K562 (cell line): ENCODE results near the gene SFN. TPM values are rescaled to one million over a fixed set of nuclear protein-coding genes. Genes with fewer than 3 reads are reported as not detected.

ENCODE experiments used
- CBX2 ChIP-seq: fragments of 200-600 bp; sonication (generic); IDR thresholded peaks from one replicate; pipeline ENCODE4 v1.6.1; 2012; ENCODE audit warnings: mild to moderate bottlenecking, low read length, inconsistent platforms; ENCODE audit not compliant: insufficient read depth, poor library complexity, severe bottlenecking
- FOXA1 ChIP-seq: fragments of 450-650 bp; IDR thresholded peaks from 2 replicates; pipeline ENCODE4 v1.6.1; 2016; ENCODE audit warnings: mild to moderate bottlenecking, borderline replicate concordance
- FOXA3 ChIP-seq, 2 experiments: fragments of 450-650 bp in 1 of 2; sonication (generic) in 1 of 2; formaldehyde crosslinking; IDR thresholded peaks in 1 of 2; conservative IDR thresholded peaks in 1 of 2; 2 replicates each; pipeline versions ENCODE4 v1.4.0 to v1.8.0; 2020 to 2022; ENCODE audit warnings: mild to moderate bottlenecking in 2 of 2, missing genetic modification reagents in 1 of 2
- HLTF ChIP-seq: fragments of 450-650 bp; IDR thresholded peaks from 2 replicates; pipeline ENCODE4 v1.6.1; 2016
- IFI16 ChIP-seq: fragments of 250-450 bp; sonication (Bioruptor Pico); IDR thresholded peaks from 2 replicates; pipeline ENCODE4 v2.1.2; 2022; ENCODE audit warnings: mild to moderate bottlenecking, inconsistent platforms
- MAZ ChIP-seq, 2 experiments: fragments of 450-650 bp in 1 of 2; sonication (generic) in 1 of 2; formaldehyde crosslinking; IDR thresholded peaks in 1 of 2; conservative IDR thresholded peaks in 1 of 2; 2 replicates each; pipeline versions ENCODE4 v1.4.0 to v1.5.0; 2020; ENCODE audit warnings: mild to moderate bottlenecking in 1 of 2, missing genetic modification reagents in 1 of 2
- MBD1 ChIP-seq: fragments of 250-450 bp; sonication (Bioruptor Pico); IDR thresholded peaks from 2 replicates; pipeline ENCODE4 v1.8.0; 2022; ENCODE audit warnings: inconsistent platforms
- MED1 ChIP-seq: sonication (generic); formaldehyde crosslinking; IDR thresholded peaks from 2 replicates; pipeline ENCODE4 v1.8.1; 2023; ENCODE audit warnings: missing genetic modification reagents, borderline replicate concordance
- NR3C1 ChIP-seq: sonication (generic); formaldehyde crosslinking; IDR thresholded peaks from 2 replicates; pipeline ENCODE4 v1.8.1; 2022; ENCODE audit warnings: missing genetic modification reagents
- PTRF ChIP-seq: fragments of 450-650 bp; IDR thresholded peaks from 2 replicates; pipeline ENCODE4 v1.6.1; 2016; ENCODE audit warnings: mild to moderate bottlenecking, missing genetic modification characterization, missing compliant biosample characterization
- RBM25 ChIP-seq: fragments of 200-400 bp; formaldehyde crosslinking; IDR thresholded peaks from 2 replicates; pipeline ENCODE4 v1.6.1; 2018; ENCODE audit warnings: low read length, low read depth, moderate library complexity; ENCODE audit not compliant: severe bottlenecking
- SMAD2 ChIP-seq: fragments of 150-350 bp; IDR thresholded peaks from 2 replicates; pipeline ENCODE4 v1.6.1; 2014; ENCODE audit warnings: low read depth, mild to moderate bottlenecking, low read length
- SMARCB1 ChIP-seq: IDR thresholded peaks from 2 replicates; pipeline ENCODE4 v1.6.1; 2011; ENCODE audit warnings: improper control_type of control experiment, low read depth; ENCODE audit not compliant: insufficient read length
- SRSF7 ChIP-seq: fragments of 200-400 bp; formaldehyde crosslinking; optimal IDR thresholded peaks from 2 replicates; pipeline ENCODE3; 2017; ENCODE audit warnings: mild to moderate bottlenecking, low read depth, low read length
- TAF7 ChIP-seq: fragments of 450-650 bp; IDR thresholded peaks from 2 replicates; pipeline ENCODE4 v1.6.1; 2016; ENCODE audit warnings: missing genetic modification characterization, missing compliant biosample characterization
- TBL1XR1 ChIP-seq, 2 experiments: IDR thresholded peaks; 2 replicates each; pipeline ENCODE4 v1.6.1; 2012; ENCODE audit warnings: improper control_type of control experiment in 2 of 2, low read length in 2 of 2, mild to moderate bottlenecking in 1 of 2
- TOE1 ChIP-seq, 2 experiments: fragments of 450-650 bp in 1 of 2; sonication (generic) in 1 of 2; formaldehyde crosslinking in 1 of 2; IDR thresholded peaks; 2 replicates each; pipeline versions ENCODE4 v1.7.1 to v1.8.0; 2016 to 2022; ENCODE audit warnings: borderline replicate concordance in 2 of 2, mild to moderate bottlenecking in 2 of 2, antibody characterized with exemption in 1 of 2, inconsistent platforms in 1 of 2, low read depth in 1 of 2, missing genetic modification reagents in 1 of 2, moderate library complexity in 1 of 2
- ZFX ChIP-seq: sonication (generic); formaldehyde crosslinking; IDR thresholded peaks from 2 replicates; pipeline ENCODE4 v1.8.0; 2022; ENCODE audit warnings: mild to moderate bottlenecking, missing genetic modification reagents, moderate library complexity
- ZNF12 ChIP-seq: sonication (generic); formaldehyde crosslinking; IDR thresholded peaks from 2 replicates; pipeline ENCODE4 v1.4.0; 2020; ENCODE audit warnings: mild to moderate bottlenecking, missing genetic modification reagents
- ZNF274 ChIP-seq: IDR thresholded peaks from 2 replicates; pipeline ENCODE4 v1.6.1; 2011; ENCODE audit warnings: low read depth, mild to moderate bottlenecking, low read length, moderate library complexity, borderline replicate concordance
- ZNF347 ChIP-seq: fragments of 450-650 bp; formaldehyde crosslinking; IDR thresholded peaks from 2 replicates; pipeline ENCODE4 v1.4.0; 2020; ENCODE audit warnings: low read depth, mild to moderate bottlenecking, moderate library complexity
- ZNF445 ChIP-seq: fragments of 250-450 bp; sonication (Bioruptor Pico); IDR thresholded peaks from 2 replicates; pipeline ENCODE4 v1.4.0; 2020; ENCODE audit warnings: low read depth, mild to moderate bottlenecking, moderate library complexity
- ZNF707 ChIP-seq: fragments of 250-450 bp; sonication (Bioruptor Pico); conservative IDR thresholded peaks from 2 replicates; pipeline ENCODE4 v1.8.0; 2022; ENCODE audit warnings: inconsistent platforms, mild to moderate bottlenecking, moderate library complexity
- polyA plus RNA-seq, 8 experiments: library from polyadenylated mRNA; depleted of rRNA in 4 of 8; stranded (reverse) in 5 of 8; unstranded in 3 of 8; fragments of >200 nt; fragmentation: Nextera tagmentation in 2 of 8; fragmentation: Illumina TruSeq in 1 of 8; extraction: Ambion mirVana in 2 of 8; extraction: Trizol in 1 of 8; gene quantifications; 2 replicates each; pipeline versions ENCODE4 v1.2.1 to v1.2.3, GENCODE V29; 2011 to 2014; ENCODE audit warnings: inconsistent platforms in 1 of 8, missing spikeins in 1 of 8
- total RNA-seq, 7 experiments: library from RNA; depleted of rRNA in 6 of 7; stranded (reverse); fragments of >200 nt in 6 of 7; fragmentation: Illumina TruSeq in 2 of 7; extraction: Trizol in 2 of 7; gene quantifications; 2 replicates each; pipeline versions ENCODE4 v1.2.1 to v1.2.3, GENCODE V29; 2011 to 2021; ENCODE audit warnings: low replicate concordance in 1 of 7
- TF ChIP-seq, protein P1 (sequence below): fragments of 450-650 bp; IDR thresholded peaks from 2 replicates; pipeline ENCODE4 v1.6.1; 2016; ENCODE audit warnings: mild to moderate bottlenecking

SFN gene
- total and polyA plus RNA-seq, 9 of the 15 experiments (the other 6 are each of a cell fraction or from before 2014, with no cell fraction given) = 0.10 to 3.8 (median 2.0) TPM

DNA sequence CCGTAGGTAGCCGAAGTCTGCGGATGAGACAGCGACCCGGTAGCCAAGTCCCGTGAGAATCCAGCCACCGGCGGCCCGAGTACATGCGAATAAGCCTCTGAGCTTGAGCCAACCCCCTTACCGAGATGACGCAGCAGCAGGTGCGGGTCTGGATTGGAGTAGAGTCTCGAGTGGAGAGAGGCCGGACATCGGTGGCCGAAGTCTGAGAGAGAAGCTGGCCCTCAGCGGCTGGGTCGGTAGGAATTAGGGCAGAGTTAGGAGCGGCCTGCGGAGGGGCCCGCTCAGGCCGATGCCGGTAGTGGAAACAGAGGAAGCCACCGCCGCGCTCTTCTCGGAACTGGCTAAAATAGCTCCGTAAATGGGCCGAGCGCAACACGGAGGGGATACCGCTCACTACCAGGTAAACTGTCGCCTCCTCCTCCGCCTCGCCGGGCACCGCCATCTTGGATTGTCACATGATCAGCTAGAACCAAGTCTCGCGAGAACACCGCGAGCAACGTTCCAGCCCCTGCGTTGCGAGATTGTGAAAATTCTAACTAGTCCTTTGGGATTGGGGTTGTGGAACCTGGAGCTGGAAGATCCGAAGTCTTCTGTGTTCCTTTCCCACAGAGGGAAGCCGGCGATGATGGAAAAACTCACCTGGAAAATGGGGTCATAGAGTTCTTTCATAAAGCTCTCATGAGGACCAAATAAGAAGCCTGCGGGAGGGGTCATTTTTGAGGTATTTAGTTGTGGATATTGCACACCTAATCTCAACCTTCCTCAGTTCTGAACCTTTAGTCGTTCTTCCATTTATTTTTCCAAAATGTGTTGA is 37.3 kb downstream of the SFN start, which contains the start of gene GPATCH3 (continued):
- TF ChIP-seq TAF7 (tag) = peak; percentile 95
- 0 out of 2 replicates have a peak, but pooled peaks have one; percentile 35 for TF ChIP-seq ZNF707 (CRISPR knock-in tag)
- peak; percentile 67 to 88 for TF ChIP-seq MAZ (CRISPR knock-in tag; conservative IDR thresholded peaks at IDR 0.05 in 1 of 2, IDR thresholded peaks at IDR 0.05 in 1 of 2)
- TF ChIP-seq, protein P1, sequence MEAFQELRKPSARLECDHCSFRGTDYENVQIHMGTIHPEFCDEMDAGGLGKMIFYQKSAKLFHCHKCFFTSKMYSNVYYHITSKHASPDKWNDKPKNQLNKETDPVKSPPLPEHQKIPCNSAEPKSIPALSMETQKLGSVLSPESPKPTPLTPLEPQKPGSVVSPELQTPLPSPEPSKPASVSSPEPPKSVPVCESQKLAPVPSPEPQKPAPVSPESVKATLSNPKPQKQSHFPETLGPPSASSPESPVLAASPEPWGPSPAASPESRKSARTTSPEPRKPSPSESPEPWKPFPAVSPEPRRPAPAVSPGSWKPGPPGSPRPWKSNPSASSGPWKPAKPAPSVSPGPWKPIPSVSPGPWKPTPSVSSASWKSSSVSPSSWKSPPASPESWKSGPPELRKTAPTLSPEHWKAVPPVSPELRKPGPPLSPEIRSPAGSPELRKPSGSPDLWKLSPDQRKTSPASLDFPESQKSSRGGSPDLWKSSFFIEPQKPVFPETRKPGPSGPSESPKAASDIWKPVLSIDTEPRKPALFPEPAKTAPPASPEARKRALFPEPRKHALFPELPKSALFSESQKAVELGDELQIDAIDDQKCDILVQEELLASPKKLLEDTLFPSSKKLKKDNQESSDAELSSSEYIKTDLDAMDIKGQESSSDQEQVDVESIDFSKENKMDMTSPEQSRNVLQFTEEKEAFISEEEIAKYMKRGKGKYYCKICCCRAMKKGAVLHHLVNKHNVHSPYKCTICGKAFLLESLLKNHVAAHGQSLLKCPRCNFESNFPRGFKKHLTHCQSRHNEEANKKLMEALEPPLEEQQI = no peak
- peak; percentile 97 for TF ChIP-seq TOE1 (IDR thresholded peaks at IDR 0.05; ENCODE audit: borderline replicate concordance)
- no peak for TF ChIP-seq TOE1 (CRISPR knock-in tag; IDR thresholded peaks at IDR 0.05; ENCODE audit: borderline replicate concordance, low read depth)
- no peak for TF ChIP-seq SMAD2
- TF ChIP-seq FOXA1 = no peak
- no peak for TF ChIP-seq MED1
- TF ChIP-seq RBM25 = peak; percentile 90
- TF ChIP-seq PTRF (tag) = no peak
- no peak for TF ChIP-seq NR3C1 (CRISPR knock-in tag)
- TF ChIP-seq SMARCB1 = no peak
- TF ChIP-seq TBL1XR1 (IDR thresholded peaks at IDR 0.05; ENCODE audit: low read length in 2 of 2) = no peak
- TF ChIP-seq ZFX (CRISPR knock-in tag) = peak; percentile 93
- no peak for TF ChIP-seq ZNF445 (CRISPR knock-in tag)
- TF ChIP-seq IFI16 (CRISPR knock-in tag) = no peak
- TF ChIP-seq MBD1 (CRISPR knock-in tag) = no peak
- no peak for TF ChIP-seq ZNF347 (CRISPR knock-in tag)
- TF ChIP-seq CBX2 = no peak
- no peak; a peak in 1 of 4 replicates for TF ChIP-seq FOXA3 (CRISPR knock-in tag; conservative IDR thresholded peaks at IDR 0.05 in 1 of 2, IDR thresholded peaks at IDR 0.05 in 1 of 2)
- TF ChIP-seq ZNF12 = no peak; the same call in 1 of the 2 replicates
- TF ChIP-seq ZNF274 = no peak
- TF ChIP-seq SRSF7 = no peak
- TF ChIP-seq HLTF = peak; percentile 68; the same call in 1 of the 2 replicates
